CD4-positive, CD25-positive, alpha-beta regulatory T cell (primary cell): ENCODE measurements around the gene AUTS2. TPM values are rescaled to one million over a fixed set of nuclear protein-coding genes. Genes with fewer than 3 reads are reported as not detected.

Source experiments
- ATAC-seq, 2 donors: fragments of 150-1000 bp; cut with Tn5 transposase; one replicate each; pipeline ENCODE4 v1.10.0; 2021; ENCODE audit warnings: low read depth in 2 of 2, moderate number of reproducible peaks in 2 of 2, moderate library complexity in 1 of 2
- DNase-seq, 3 donors: peaks; one replicate each; pipeline versions ENCODE4 v3.0.0 to v3.0.0-alpha.2; 2012 to 2022; ENCODE audit warnings: mixed read lengths in 1 of 3
- H3K27ac ChIP-seq: one replicate; pipeline ENCODE4 v1.7.0; 2013; ENCODE audit warnings: mild to moderate bottlenecking, low read length; ENCODE audit not compliant: insufficient read depth, poor library complexity, severe bottlenecking
- H3K27me3 ChIP-seq: one replicate; pipeline ENCODE4 v1.7.0; 2013; ENCODE audit warnings: low read length; ENCODE audit not compliant: control insufficient read depth, insufficient read depth
- H3K36me3 ChIP-seq: one replicate; pipeline ENCODE4 v1.7.0; 2013; ENCODE audit warnings: mild to moderate bottlenecking, low read length, moderate library complexity; ENCODE audit not compliant: control insufficient read depth, insufficient read depth
- H3K4me1 ChIP-seq: 2 replicates; pipeline ENCODE4 v1.7.0; 2013; ENCODE audit warnings: mild to moderate bottlenecking, low read length; ENCODE audit not compliant: insufficient read depth, control insufficient read depth, poor library complexity, severe bottlenecking
- H3K4me3 ChIP-seq: one replicate; pipeline ENCODE4 v1.7.0; 2013; ENCODE audit warnings: low read depth, mild to moderate bottlenecking, low read length, moderate library complexity
- H3K9me3 ChIP-seq, 2 experiments: 1 replicate in 1 of 2; 2 replicates in 1 of 2; pipeline ENCODE4 v1.7.0; 2013; ENCODE audit warnings: low read length in 2 of 2, mild to moderate bottlenecking in 1 of 2, moderate library complexity in 1 of 2; ENCODE audit not compliant: control insufficient read depth in 2 of 2
- H3K27ac Mint-ChIP-seq, 3 donors: one replicate each; pipeline ENCODE4 v1.8.0; 2020 to 2022; ENCODE audit warnings: mild to moderate bottlenecking in 3 of 3, mixed read lengths in 3 of 3, moderate library complexity in 2 of 3
- H3K27me3 Mint-ChIP-seq: one replicate; pipeline ENCODE4 v1.8.0; 2022; ENCODE audit warnings: mild to moderate bottlenecking, mixed read lengths
- H3K36me3 Mint-ChIP-seq: one replicate; pipeline ENCODE4 v1.8.0; 2020; ENCODE audit warnings: mixed read lengths
- H3K4me1 Mint-ChIP-seq, 4 donors: one replicate each; pipeline ENCODE4 v1.8.0; 2020 to 2022; ENCODE audit warnings: mixed read lengths in 4 of 4, mild to moderate bottlenecking in 1 of 4
- H3K4me3 Mint-ChIP-seq, 4 donors: one replicate each; pipeline ENCODE4 v1.8.0; 2020 to 2022; ENCODE audit warnings: mild to moderate bottlenecking in 4 of 4, mixed read lengths in 4 of 4, moderate library complexity in 3 of 4
- H3K9me3 Mint-ChIP-seq, 7 donors: one replicate each; pipeline ENCODE4 v1.8.0; 2020 to 2022; ENCODE audit warnings: mixed read lengths in 7 of 7, mild to moderate bottlenecking in 3 of 7, moderate library complexity in 2 of 7
- polyA plus RNA-seq, 4 donors: library from polyadenylated mRNA; unstranded; fragments of 300-500 nt; fragmentation: Illumina TruSeq; gene quantifications; one replicate each; pipeline ENCODE4 v1.2.3, GENCODE V29; 2021
- total RNA-seq: library from RNA; stranded (reverse); gene quantifications from one replicate; pipeline ENCODE4 v1.2.3, GENCODE V29; 2022

Gene AUTS2
- total and polyA plus RNA-seq, 5 donors from 2014 or later = 0.47 to 32.4 (median 0.74) TPM

DNA sequence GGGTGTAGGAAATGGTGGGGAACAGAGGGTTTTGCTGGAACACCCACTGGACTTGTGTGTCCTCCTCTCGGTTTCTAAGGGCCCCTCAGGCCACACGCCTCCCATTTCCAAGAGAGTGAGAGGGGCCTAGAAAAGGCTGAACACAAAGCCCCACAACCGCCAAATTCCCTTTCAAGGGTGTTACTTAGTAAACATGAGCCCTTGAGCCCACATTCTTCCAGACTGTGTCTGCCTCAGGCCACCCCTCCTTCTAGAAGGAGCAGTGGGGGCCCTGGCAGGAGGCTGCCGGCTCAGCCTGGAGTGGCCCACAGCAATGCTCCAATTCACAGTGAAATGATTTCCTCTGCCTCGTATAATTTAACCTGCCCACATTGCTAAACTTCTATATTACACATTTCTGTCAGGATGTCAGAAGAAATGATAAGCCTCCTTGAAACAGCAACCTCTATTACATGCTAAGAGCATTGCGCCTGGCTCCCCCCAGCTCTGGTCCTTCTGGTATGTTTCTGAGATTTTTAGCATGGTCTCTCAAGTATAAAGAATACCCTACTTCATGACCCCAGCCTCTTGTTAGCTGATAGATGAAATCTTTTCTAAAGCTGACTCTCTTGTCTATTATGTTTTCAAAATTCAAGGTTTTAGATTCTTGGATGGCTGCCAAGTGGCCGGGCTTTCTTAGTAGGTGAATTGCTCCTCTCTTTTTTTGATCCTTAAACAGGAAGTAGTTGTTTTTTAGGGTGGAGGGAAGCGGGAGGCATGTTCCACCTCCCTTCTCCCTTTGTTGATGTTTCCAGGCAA is 859.8 kb downstream of the AUTS2 start:
- peaks cover 0 to 7% (median 1%) of the 10 kb centered on the region in 7 donors for H3K9me3 Mint-ChIP-seq
- H3K4me1 Mint-ChIP-seq = peaks cover 0 to 33% (median 11%) of the 10 kb centered on the region in 4 donors
- no peaks in the 10 kb centered on the region for H3K36me3 Mint-ChIP-seq
- peaks cover 7% of the 10 kb centered on the region for H3K4me1 ChIP-seq
- no peaks in the 10 kb centered on the region for H3K9me3 ChIP-seq
- no peaks in the 10 kb centered on the region for H3K27me3 Mint-ChIP-seq
- H3K27ac Mint-ChIP-seq = peak overlapping the region in 2 of 3 donors; percentile 2 to 31
- H3K27me3 ChIP-seq = no peaks in the 10 kb centered on the region
- no peak for DNase-seq
- no peak overlapping the region for H3K4me3 ChIP-seq
- H3K4me3 Mint-ChIP-seq = no peak overlapping the region
- H3K36me3 ChIP-seq = no peaks in the 10 kb centered on the region
- H3K27ac ChIP-seq = no peak overlapping the region
- ATAC-seq = no peak

DNA sequence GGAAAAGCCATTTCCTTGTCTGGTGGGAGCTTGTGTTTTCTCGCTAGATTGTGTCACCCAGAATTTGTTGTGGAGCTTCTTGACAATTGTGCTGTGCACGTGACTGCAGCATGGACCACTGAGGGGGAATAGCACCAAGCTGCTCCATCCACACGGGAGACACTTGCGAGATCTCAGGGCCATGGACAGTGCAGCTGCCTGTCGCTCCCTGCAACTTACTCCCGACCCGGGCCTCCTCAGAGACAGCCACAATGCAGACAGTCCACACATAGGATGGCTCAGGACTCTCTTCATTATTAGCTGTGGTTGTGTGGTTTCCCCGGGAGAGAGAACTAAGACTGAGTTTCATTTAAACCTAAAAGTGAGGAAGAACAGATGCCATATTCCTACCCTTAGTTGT is 860.5 kb downstream of the AUTS2 start:
- ATAC-seq (no peak), DNase-seq (no peak)
- Mint-ChIP-seq H3K4me3 (no peak overlapping the region), H3K27ac (peak overlapping the region in 1 of 3 donors; percentile 2), H3K36me3 (no peaks in the 10 kb centered on the region), H3K9me3 (peaks cover 0 to 7% (median 0%) of the 10 kb centered on the region in 7 donors), H3K27me3 (no peaks in the 10 kb centered on the region), H3K4me1 (peaks cover 0 to 33% (median 11%) of the 10 kb centered on the region in 4 donors)
- Histone ChIP-seq H3K36me3 (no peaks in the 10 kb centered on the region), H3K4me3 (no peak overlapping the region), H3K9me3 (no peaks in the 10 kb centered on the region), H3K4me1 (peaks cover 7% of the 10 kb centered on the region), H3K27ac (no peak overlapping the region), H3K27me3 (no peaks in the 10 kb centered on the region)

DNA sequence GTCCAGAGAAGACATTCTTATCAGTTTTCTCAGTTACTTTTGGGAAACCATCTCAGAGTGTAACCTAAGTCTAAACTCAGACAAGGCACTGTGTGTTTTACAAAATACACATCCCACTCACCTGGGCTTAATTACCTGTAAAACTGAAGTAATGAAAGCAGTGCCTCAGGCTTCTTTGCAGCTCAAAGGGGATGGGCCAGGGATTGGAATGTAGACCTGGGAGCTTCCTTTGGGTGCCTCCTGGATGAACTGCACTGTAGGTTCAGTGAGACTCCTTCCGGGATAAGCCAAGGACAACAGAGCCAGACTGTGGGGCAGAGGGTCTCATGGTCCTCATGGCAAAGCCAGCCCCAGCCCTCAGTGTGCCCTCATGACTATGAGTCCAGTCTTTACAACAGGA is 861.3 kb downstream of the AUTS2 start:
- Histone ChIP-seq H3K36me3 (no peaks in the 10 kb centered on the region), H3K27me3 (no peaks in the 10 kb centered on the region), H3K27ac (no peak overlapping the region), H3K4me1 (peaks cover 7% of the 10 kb centered on the region), H3K9me3 (no peaks in the 10 kb centered on the region), H3K4me3 (no peak overlapping the region)
- H3K27me3 Mint-ChIP-seq = no peaks in the 10 kb centered on the region
- no peak overlapping the region for H3K27ac Mint-ChIP-seq
- no peak for DNase-seq
- peaks cover 0 to 33% (median 11%) of the 10 kb centered on the region in 4 donors for H3K4me1 Mint-ChIP-seq
- H3K4me3 Mint-ChIP-seq = no peak overlapping the region
- ATAC-seq = no peak
- no peaks in the 10 kb centered on the region for H3K36me3 Mint-ChIP-seq
- H3K9me3 Mint-ChIP-seq = peaks cover 0 to 7% (median 0%) of the 10 kb centered on the region in 7 donors

DNA sequence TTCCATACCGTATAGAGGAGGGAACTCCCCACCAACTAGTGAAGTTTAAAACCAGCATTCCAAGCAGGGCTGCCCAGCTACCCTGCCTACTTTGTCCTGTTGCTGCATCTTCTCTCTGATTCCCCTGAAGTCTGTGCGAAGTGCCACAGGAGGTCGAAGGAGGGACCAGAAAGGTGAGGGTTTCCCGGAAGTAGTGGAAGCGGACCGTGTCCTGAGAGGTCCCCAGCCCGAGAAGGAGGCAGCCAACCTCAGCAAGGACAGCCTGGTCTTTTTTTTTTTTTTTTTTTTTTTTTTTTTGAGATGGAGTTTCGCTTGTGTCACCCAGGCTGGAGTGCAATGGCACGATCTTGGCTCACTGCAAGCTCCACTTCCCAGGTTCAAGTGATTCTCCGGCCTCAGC is 861.8 kb downstream of the AUTS2 start:
- H3K4me3 Mint-ChIP-seq = no peak overlapping the region
- DNase-seq = no peak
- no peaks in the 10 kb centered on the region for H3K27me3 Mint-ChIP-seq
- Histone ChIP-seq H3K27me3 (no peaks in the 10 kb centered on the region), H3K36me3 (no peaks in the 10 kb centered on the region), H3K9me3 (no peaks in the 10 kb centered on the region), H3K4me3 (no peak overlapping the region), H3K27ac (no peak overlapping the region), H3K4me1 (peaks cover 7% of the 10 kb centered on the region)
- no peak for ATAC-seq
- peaks cover 0 to 32% (median 11%) of the 10 kb centered on the region in 4 donors for H3K4me1 Mint-ChIP-seq
- peaks cover 0 to 7% (median 0%) of the 10 kb centered on the region in 7 donors for H3K9me3 Mint-ChIP-seq
- H3K36me3 Mint-ChIP-seq = no peaks in the 10 kb centered on the region
- no peak overlapping the region for H3K27ac Mint-ChIP-seq

DNA sequence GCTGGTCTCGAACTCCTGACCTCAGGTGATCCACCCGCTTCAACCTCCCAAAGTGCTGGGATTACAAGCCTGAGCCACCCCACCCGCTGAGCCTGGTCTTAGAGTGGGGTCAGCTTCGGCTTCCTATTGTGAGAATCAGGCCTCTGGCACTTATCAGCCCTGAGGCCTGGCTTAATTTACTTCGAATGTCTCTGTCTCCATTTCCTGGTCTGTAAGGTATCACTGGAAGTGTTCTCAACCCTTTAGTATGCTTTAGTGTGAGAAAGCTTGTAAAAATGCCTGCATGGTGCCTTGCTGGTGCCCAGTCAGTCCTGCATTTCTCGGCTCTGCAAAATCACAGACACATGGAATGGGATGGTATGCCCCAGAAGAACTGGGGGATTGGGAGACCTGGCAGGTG is 862.3 kb downstream of the AUTS2 start:
- Histone ChIP-seq H3K4me1 (peaks cover 7% of the 10 kb centered on the region), H3K4me3 (no peak overlapping the region), H3K9me3 (no peaks in the 10 kb centered on the region), H3K27me3 (no peaks in the 10 kb centered on the region), H3K36me3 (no peaks in the 10 kb centered on the region), H3K27ac (no peak overlapping the region)
- peaks cover 0 to 28% (median 11%) of the 10 kb centered on the region in 4 donors for H3K4me1 Mint-ChIP-seq
- H3K4me3 Mint-ChIP-seq = no peak overlapping the region
- no peak for ATAC-seq
- peaks cover 0 to 7% (median 0%) of the 10 kb centered on the region in 7 donors for H3K9me3 Mint-ChIP-seq
- no peak for DNase-seq
- no peaks in the 10 kb centered on the region for H3K36me3 Mint-ChIP-seq
- H3K27ac Mint-ChIP-seq = no peak overlapping the region
- no peaks in the 10 kb centered on the region for H3K27me3 Mint-ChIP-seq

DNA sequence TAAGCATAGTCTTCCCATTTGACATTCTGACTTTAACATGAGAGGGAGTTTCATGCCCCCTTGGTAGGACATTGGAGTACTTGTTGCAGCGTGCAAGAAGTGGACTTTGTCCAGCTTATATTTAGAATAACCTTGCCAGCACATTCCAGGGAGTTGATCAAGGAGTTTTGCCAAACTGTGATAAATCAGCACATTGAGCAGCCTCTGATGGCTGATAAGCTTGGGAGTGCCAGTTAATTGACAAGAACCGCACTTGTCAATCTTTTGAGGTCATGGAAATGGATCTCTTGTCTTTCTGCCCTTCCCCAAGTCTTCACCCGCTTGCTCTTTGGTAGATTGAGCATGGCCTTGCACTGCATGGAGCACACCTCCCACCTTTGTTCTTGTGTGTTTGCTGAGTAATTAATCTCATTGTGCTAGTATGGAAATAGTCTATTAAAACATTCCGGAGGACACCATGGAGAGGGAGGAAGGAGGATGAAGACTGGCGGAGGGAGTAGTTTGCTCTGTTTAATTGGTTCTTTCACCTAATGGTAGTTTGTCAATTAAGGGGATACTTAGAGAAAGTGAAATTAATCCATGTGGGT is 865.2 kb downstream of the AUTS2 start:
- Mint-ChIP-seq H3K36me3 (no peaks in the 10 kb centered on the region), H3K27me3 (no peaks in the 10 kb centered on the region), H3K4me1 (peaks cover 0 to 5% (median 3%) of the 10 kb centered on the region in 4 donors), H3K9me3 (peaks cover 0 to 10% (median 2%) of the 10 kb centered on the region in 7 donors), H3K27ac (no peak overlapping the region), H3K4me3 (no peak overlapping the region)
- no peak for ATAC-seq
- no peaks in the 10 kb centered on the region for H3K4me1 ChIP-seq
- H3K9me3 ChIP-seq = no peaks in the 10 kb centered on the region
- DNase-seq = no peak
- no peak overlapping the region for H3K27ac ChIP-seq
- no peaks in the 10 kb centered on the region for H3K36me3 ChIP-seq
- no peaks in the 10 kb centered on the region for H3K27me3 ChIP-seq
- no peak overlapping the region for H3K4me3 ChIP-seq

DNA sequence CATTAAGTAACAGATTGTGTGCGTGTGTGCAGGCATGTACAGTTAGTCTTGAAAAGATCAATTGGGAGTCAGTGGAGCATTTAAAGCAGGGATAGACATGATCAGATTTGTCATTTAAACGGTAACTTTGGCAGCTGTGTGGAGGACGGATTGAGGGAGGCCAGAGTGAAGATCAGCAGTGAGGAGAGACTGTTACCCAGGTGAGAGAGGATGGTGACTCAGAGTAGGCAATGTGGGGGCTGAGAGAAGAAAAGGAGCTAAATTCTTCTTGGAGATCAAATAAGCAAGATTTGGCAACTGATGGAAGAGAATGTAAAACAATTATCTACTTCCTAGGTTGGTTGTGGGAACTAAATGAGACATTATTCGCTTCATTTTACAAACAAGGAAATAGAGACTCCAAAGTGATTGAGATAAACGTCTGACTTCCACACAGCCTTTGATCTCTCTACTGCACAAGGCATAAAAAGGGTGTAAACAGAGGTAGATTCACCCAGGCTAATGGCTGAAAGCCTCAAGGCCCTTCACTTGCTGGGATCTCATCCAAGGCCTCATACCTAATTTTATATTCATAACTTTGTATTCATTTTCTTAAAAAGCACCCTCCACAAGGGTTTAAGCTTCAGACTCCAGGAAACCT is 868.6 kb downstream of the AUTS2 start:
- Histone ChIP-seq H3K27ac (no peak overlapping the region), H3K27me3 (no peaks in the 10 kb centered on the region), H3K4me3 (no peak overlapping the region), H3K4me1 (no peaks in the 10 kb centered on the region), H3K36me3 (no peaks in the 10 kb centered on the region), H3K9me3 (no peaks in the 10 kb centered on the region)
- no peak for ATAC-seq
- Mint-ChIP-seq H3K27me3 (no peaks in the 10 kb centered on the region), H3K9me3 (peaks cover 0 to 12% (median 4%) of the 10 kb centered on the region in 7 donors), H3K4me3 (peak overlapping the region in 1 of 4 donors; percentile 0), H3K27ac (no peak overlapping the region), H3K36me3 (no peaks in the 10 kb centered on the region), H3K4me1 (peaks cover 0 to 5% (median 0%) of the 10 kb centered on the region in 4 donors)
- no peak for DNase-seq
